ENCODE results near the gene TM4SF5.
A peak's percentile ranks its signal among the peaks of the same experiment; 100 is the strongest.

TM4SF5 gene

DNA sequence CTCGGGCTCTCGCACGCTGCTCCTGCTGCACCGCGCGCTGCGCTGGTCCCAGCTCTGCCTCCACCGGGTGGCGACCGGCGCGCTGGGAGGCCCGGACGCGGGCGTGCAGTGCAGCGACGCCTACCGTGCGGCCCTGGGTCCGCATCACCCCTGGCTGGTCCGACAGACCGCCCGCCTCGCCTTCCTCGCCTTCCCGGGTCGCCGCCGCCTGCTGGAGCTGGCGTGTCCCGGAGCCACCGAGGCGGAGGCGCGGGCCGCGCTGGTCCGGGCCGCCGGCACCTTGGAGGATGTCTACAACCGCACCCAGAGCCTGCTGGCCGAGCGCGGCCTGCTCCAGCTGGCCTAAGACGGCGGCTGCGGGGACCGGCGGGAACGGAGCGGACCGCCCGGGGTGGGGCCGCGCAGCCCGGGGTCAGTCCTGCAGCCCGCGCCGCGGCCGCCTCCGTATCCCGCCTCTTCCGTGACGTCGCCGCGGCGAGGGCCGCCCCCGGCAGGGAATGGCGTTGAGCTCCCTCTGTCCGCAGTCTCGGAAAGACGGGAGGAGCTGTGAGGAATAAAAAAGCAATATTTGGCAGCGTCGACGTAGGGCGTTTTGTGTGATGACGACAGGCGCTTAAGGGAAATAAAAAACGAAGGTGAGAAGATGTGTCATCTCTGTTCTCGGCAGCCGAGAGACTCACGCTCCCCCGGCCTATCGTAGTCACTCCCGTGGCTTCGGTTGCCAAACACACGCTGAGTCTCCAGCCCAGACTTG, 18.4 kb downstream of the TM4SF5 start:
- H3K27me3 ChIP-seq (ENCODE audit: insufficient read depth, low read length): peaks cover 7% of the 10 kb centered on the region; the same call in 1 of the 2 replicates
- no peaks in the 10 kb centered on the region for H3K36me3 ChIP-seq (ENCODE audit: insufficient read depth, low read length)
- peak overlapping the region; percentile 85 for H3K27ac ChIP-seq (ENCODE audit: low read depth, low read length)
- H3K4me1 ChIP-seq (ENCODE audit: control insufficient read depth, insufficient read depth, low read length, unreplicated experiment): peaks cover 36% of the 10 kb centered on the region
- peaks cover 7% of the 10 kb centered on the region for H3K79me2 ChIP-seq (ENCODE audit: control insufficient read depth, insufficient read depth, low read length, unreplicated experiment)
- H2AFZ ChIP-seq (ENCODE audit: low read length, unreplicated experiment): peak overlapping the region; percentile 88
- H3K4me3 ChIP-seq (ENCODE audit: low read depth, low read length): peak overlapping the region; percentile 98

DNA sequence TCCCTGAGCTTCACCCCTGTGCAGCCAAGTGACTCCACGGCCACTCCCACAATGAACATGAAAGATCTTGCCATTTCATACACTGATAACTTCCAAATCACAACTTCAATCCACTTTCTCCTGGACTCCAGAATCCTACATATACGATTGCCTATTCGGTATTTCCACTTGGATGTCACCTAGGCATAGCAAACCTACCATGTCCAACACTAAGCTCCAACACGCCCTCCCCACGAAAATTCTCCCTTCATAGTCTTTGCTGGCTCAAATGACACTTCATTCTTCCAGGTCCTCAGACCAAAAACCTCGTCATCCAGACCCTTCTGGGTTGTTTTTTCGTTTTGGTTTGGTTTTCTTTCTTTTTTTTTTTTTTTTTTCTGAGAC, 19.0 kb downstream of the TM4SF5 start:
- H3K36me3 ChIP-seq (ENCODE audit: insufficient read depth, low read length): no peaks in the 10 kb centered on the region
- H3K4me1 ChIP-seq (ENCODE audit: control insufficient read depth, insufficient read depth, low read length, unreplicated experiment): peaks cover 33% of the 10 kb centered on the region
- peaks cover 1% of the 10 kb centered on the region; the same call in 1 of the 2 replicates for H3K27me3 ChIP-seq (ENCODE audit: insufficient read depth, low read length)
- peaks cover 7% of the 10 kb centered on the region for H3K79me2 ChIP-seq (ENCODE audit: control insufficient read depth, insufficient read depth, low read length, unreplicated experiment)
- H2AFZ ChIP-seq (ENCODE audit: low read length, unreplicated experiment): peak overlapping the region; percentile 88
- H3K27ac ChIP-seq (ENCODE audit: low read depth, low read length): peak overlapping the region; percentile 85; the same call in 1 of the 2 replicates
- peak overlapping the region; percentile 98 for H3K4me3 ChIP-seq (ENCODE audit: low read depth, low read length)

DNA sequence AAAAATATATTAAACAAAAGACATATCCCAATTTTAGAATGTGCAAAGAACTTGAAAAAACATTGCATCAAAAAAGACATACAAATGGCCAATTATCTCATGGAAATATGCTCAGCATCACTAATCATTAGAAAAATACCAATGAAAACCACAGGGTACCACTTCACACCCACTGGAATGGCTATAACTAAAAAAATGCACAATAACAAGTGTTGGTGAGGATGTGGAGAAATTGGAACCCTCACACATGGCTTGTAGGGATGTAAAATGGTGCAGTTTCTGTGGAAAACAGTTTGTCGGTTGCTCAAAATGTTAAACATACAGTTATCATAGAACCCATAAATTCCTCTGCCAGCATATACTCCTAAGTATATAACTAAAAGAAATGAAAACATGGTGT, 23.5 kb downstream of the TM4SF5 start:
- no peak overlapping the region for H3K4me3 ChIP-seq (ENCODE audit: low read depth, low read length)
- no peaks in the 10 kb centered on the region for H3K36me3 ChIP-seq (ENCODE audit: insufficient read depth, low read length)
- peak overlapping the region; percentile 97 for H2AFZ ChIP-seq (ENCODE audit: low read length, unreplicated experiment)
- H3K27me3 ChIP-seq (ENCODE audit: insufficient read depth, low read length): no peaks in the 10 kb centered on the region
- peaks cover 9% of the 10 kb centered on the region for H3K4me1 ChIP-seq (ENCODE audit: control insufficient read depth, insufficient read depth, low read length, unreplicated experiment)
- peaks cover 17% of the 10 kb centered on the region for H3K79me2 ChIP-seq (ENCODE audit: control insufficient read depth, insufficient read depth, low read length, unreplicated experiment)
- H3K27ac ChIP-seq (ENCODE audit: low read depth, low read length): no peak overlapping the region

DNA sequence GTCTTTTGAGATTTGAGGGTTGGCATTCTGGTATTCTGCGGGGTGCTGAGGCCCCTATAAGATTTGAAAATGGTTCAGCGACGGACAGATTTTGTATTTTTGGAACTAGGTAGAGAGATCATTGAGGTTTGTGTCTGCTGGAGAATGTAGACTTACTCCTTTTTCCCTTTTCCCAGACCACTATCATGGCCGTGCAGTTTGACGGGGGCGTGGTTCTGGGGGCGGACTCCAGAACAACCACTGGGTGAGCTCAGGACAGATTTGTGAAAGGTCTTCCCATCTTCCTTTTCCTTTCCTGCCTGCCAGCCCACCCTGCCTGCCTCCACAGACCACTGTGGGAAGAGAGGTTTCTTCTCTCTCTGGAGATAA, 24.9 kb downstream of the TM4SF5 start:
- H3K36me3 ChIP-seq (ENCODE audit: insufficient read depth, low read length): no peaks in the 10 kb centered on the region
- peak overlapping the region; percentile 100 for H3K4me3 ChIP-seq (ENCODE audit: low read depth, low read length)
- peak overlapping the region; percentile 77 for H3K27ac ChIP-seq (ENCODE audit: low read depth, low read length)
- no peaks in the 10 kb centered on the region for H3K27me3 ChIP-seq (ENCODE audit: insufficient read depth, low read length)
- peak overlapping the region; percentile 88 for H2AFZ ChIP-seq (ENCODE audit: low read length, unreplicated experiment)
- peaks cover 17% of the 10 kb centered on the region for H3K79me2 ChIP-seq (ENCODE audit: control insufficient read depth, insufficient read depth, low read length, unreplicated experiment)
- H3K4me1 ChIP-seq (ENCODE audit: control insufficient read depth, insufficient read depth, low read length, unreplicated experiment): peaks cover 6% of the 10 kb centered on the region

GRCh38 chr17:4800462-4801196, 28.9 kb downstream of the TM4SF5 start:
- Histone ChIP-seq H3K4me3 (ENCODE audit: low read depth, low read length) (no peak overlapping the region), H3K36me3 (ENCODE audit: insufficient read depth, low read length) (no peaks in the 10 kb centered on the region), H3K27ac (ENCODE audit: low read depth, low read length) (no peak overlapping the region), H3K27me3 (ENCODE audit: insufficient read depth, low read length) (no peaks in the 10 kb centered on the region), H2AFZ (ENCODE audit: low read length, unreplicated experiment) (no peak overlapping the region), H3K79me2 (ENCODE audit: control insufficient read depth, insufficient read depth, low read length, unreplicated experiment) (peaks cover 17% of the 10 kb centered on the region), H3K4me1 (ENCODE audit: control insufficient read depth, insufficient read depth, low read length, unreplicated experiment) (peaks cover 6% of the 10 kb centered on the region)

GRCh38 chr17:4802228-4802627, 30.5 kb downstream of the TM4SF5 start, which contains the start of gene C17orf114:
Gene C17orf114 (minus strand): TSS chr17:4802328.
- no peaks in the 10 kb centered on the region for H3K27me3 ChIP-seq (ENCODE audit: insufficient read depth, low read length)
- no peak within 1 kb of the TSS for H3K4me3 ChIP-seq (ENCODE audit: low read depth, low read length)
- H3K79me2 ChIP-seq (ENCODE audit: control insufficient read depth, insufficient read depth, low read length, unreplicated experiment): peaks cover 4% of the 10 kb centered on the region
- no peak within 1 kb of the TSS for H3K27ac ChIP-seq (ENCODE audit: low read depth, low read length)
- no peaks in the 10 kb centered on the region for H3K4me1 ChIP-seq (ENCODE audit: control insufficient read depth, insufficient read depth, low read length, unreplicated experiment)
- no peaks in the 10 kb centered on the region for H3K36me3 ChIP-seq (ENCODE audit: insufficient read depth, low read length)
- no peak within 1 kb of the TSS for H2AFZ ChIP-seq (ENCODE audit: low read length, unreplicated experiment)

DNA sequence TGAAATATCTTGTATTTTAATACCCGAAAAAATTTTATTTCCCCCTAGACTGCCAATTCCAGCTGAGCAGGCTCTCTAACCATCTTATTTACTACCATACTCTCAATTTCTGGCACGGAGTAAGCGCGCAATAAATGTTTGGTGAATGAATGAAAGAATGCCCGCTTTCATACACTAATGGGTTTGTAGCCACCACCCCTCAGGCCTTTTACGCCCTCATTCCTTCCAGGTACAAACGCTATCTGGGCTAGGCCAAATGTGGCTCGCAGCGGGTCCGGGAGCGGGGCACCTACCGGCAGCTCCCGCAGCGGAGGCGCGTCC, 34.7 kb downstream of the TM4SF5 start:
- peak overlapping the region; percentile 79 for H2AFZ ChIP-seq (ENCODE audit: low read length, unreplicated experiment)

GRCh38 chr17:4806777-4807604, 35.3 kb downstream of the TM4SF5 start, which contains the start of gene PLD2:
Gene PLD2 (plus strand): TSS chr17:4807152. CDS start chr17:4807773, 621 bp downstream.
- Histone ChIP-seq H3K27me3 (ENCODE audit: insufficient read depth, low read length) (no peaks in the 10 kb centered on the region), H2AFZ (ENCODE audit: low read length, unreplicated experiment) (peak within 1 kb of the TSS; percentile 79), H3K27ac (ENCODE audit: low read depth, low read length) (no peak within 1 kb of the TSS), H3K36me3 (ENCODE audit: insufficient read depth, low read length) (no peaks in the 10 kb centered on the region), H3K4me3 (ENCODE audit: low read depth, low read length) (peak within 1 kb of the TSS; percentile 90), H3K4me1 (ENCODE audit: control insufficient read depth, insufficient read depth, low read length, unreplicated experiment) (peaks cover 3% of the 10 kb centered on the region), H3K79me2 (ENCODE audit: control insufficient read depth, insufficient read depth, low read length, unreplicated experiment) (no peaks in the 10 kb centered on the region)

More for the DNA sequence above, 34.7 kb downstream of the TM4SF5 start:
- H3K36me3 ChIP-seq (ENCODE audit: insufficient read depth, low read length): no peaks in the 10 kb centered on the region
- H3K4me3 ChIP-seq (ENCODE audit: low read depth, low read length): peak overlapping the region; percentile 90
- H3K27ac ChIP-seq (ENCODE audit: low read depth, low read length): no peak overlapping the region
- H3K79me2 ChIP-seq (ENCODE audit: control insufficient read depth, insufficient read depth, low read length, unreplicated experiment): no peaks in the 10 kb centered on the region
- no peaks in the 10 kb centered on the region for H3K27me3 ChIP-seq (ENCODE audit: insufficient read depth, low read length)
- peaks cover 3% of the 10 kb centered on the region for H3K4me1 ChIP-seq (ENCODE audit: control insufficient read depth, insufficient read depth, low read length, unreplicated experiment)

GRCh38 chr17:4807605-4808377, 36.1 kb downstream of the TM4SF5 start:
- no peak overlapping the region for H3K27ac ChIP-seq (ENCODE audit: low read depth, low read length)
- peaks cover 3% of the 10 kb centered on the region for H3K4me1 ChIP-seq (ENCODE audit: control insufficient read depth, insufficient read depth, low read length, unreplicated experiment)
- no peaks in the 10 kb centered on the region for H3K36me3 ChIP-seq (ENCODE audit: insufficient read depth, low read length)
- H3K4me3 ChIP-seq (ENCODE audit: low read depth, low read length): peak overlapping the region; percentile 90
- H3K27me3 ChIP-seq (ENCODE audit: insufficient read depth, low read length): no peaks in the 10 kb centered on the region
- no peaks in the 10 kb centered on the region for H3K79me2 ChIP-seq (ENCODE audit: control insufficient read depth, insufficient read depth, low read length, unreplicated experiment)
- peak overlapping the region; percentile 75 for H2AFZ ChIP-seq (ENCODE audit: low read length, unreplicated experiment)

DNA sequence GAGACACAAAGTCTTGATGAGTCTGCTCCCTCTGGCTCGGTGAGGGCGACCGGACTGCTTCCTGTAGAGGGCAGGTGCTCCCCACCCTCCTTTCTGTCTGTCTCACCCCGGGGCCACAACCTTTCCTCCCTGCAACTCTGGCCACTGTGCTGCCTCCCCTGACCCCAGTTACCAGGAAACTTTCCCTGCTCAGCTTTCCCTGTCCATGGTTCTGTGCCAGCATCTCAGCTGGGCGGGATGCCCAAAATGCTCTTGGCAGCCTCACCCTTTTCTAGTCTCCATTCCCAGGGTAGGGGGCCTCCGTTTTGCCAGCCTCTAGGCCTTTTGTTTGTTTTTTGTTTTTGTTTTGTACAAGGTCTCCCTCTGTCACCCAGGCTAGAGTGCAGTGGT, 36.7 kb downstream of the TM4SF5 start:
- H3K4me3 ChIP-seq (ENCODE audit: low read depth, low read length): no peak overlapping the region; the same call in 1 of the 2 replicates
- no peaks in the 10 kb centered on the region for H3K27me3 ChIP-seq (ENCODE audit: insufficient read depth, low read length)
- H3K36me3 ChIP-seq (ENCODE audit: insufficient read depth, low read length): no peaks in the 10 kb centered on the region
- H3K79me2 ChIP-seq (ENCODE audit: control insufficient read depth, insufficient read depth, low read length, unreplicated experiment): no peaks in the 10 kb centered on the region
- H3K4me1 ChIP-seq (ENCODE audit: control insufficient read depth, insufficient read depth, low read length, unreplicated experiment): peaks cover 3% of the 10 kb centered on the region
- no peak overlapping the region for H3K27ac ChIP-seq (ENCODE audit: low read depth, low read length)
- no peak overlapping the region for H2AFZ ChIP-seq (ENCODE audit: low read length, unreplicated experiment)
